Measurements from ENCODE around the gene OXCT1. TPM values are rescaled to one million over a fixed set of nuclear protein-coding genes. Genes with fewer than 3 reads are reported as not detected.

Gene OXCT1
- total RNA-seq, result 15.0 TPM

DNA sequence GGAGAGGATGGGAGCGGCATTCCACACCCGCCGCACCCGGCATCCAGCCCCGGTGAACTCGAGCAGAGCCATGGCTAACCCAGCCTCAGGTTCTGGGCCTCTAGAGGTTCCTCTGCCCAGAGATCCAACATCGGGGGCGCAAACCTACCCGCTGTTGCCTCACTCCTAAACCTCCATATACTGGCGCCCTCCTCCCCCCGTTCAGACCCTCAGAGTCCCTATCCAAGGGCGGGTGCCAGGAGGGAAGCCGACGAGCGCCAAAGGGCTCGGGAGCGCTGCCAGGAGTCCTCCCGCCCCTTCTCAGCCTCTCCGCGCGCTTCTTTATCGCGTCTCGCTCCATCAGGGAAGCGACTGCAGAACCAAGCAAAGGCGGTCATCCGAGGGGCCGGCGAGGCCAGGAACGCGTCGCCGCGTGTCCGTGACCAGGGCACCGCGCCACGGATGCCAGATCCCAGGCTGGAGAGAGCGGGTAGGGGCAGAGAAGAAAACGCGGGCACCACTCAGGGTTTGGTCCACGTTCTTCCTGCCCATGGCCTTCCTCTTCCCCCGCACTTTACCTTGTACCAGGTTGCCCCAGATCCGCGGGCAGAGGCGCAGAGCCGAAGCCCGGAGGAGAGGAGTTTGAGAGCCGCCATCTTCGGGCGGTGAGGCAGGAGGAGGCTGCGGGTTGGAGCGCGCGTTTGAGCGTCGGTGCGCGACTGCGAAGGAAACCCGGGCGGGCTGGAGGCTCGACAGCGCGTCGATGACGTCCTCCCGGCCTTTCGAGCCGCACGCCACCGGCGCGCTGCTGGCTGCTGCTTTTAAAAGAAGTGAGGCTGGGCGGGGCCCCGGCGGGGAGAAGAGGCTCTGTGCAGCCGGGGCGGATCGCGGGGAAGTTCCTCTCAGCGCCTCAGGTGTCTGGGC, at the start of gene OXCT1:
Gene OXCT1, minus strand, starts transcription at position 702 of the 903 bp plus-strand sequence. Its CDS starts 67 bp downstream, at position 635.
- Histone ChIP-seq H3K27me3 (ENCODE audit: insufficient read depth, low read length) (no peaks in the 10 kb centered on the region), H3K4me1 (ENCODE audit: insufficient read depth, low read length) (peaks cover 18% of the 10 kb centered on the region), H3K4me3 (ENCODE audit: low read length) (peak within 1 kb of the TSS; percentile 71), H3K9me3 (ENCODE audit: low read depth, low read length) (no peaks in the 10 kb centered on the region)

DNA sequence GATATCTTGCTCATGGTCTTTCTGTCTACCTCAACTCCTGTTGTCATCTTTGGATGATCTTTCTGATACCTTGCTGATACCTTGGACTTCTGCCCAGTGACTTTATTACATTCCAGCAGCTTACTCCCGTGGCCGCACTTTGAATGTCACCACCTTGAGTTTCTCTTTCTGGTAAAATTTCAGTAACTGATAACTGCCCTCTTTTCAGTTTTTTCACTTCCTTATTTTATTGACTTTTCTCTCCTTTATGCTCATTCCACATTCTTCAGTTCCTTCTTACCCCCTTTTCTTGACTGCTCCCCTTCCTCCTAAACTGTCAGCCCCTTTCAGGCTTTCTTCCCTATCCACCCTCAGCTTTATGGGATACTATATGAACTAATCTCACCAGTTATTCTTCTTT, 47.9 kb upstream of the OXCT1 start:
- Histone ChIP-seq H3K4me1 (ENCODE audit: insufficient read depth, low read length) (no peaks in the 10 kb centered on the region), H3K27me3 (ENCODE audit: insufficient read depth, low read length) (no peaks in the 10 kb centered on the region), H3K4me3 (ENCODE audit: low read length) (no peak overlapping the region), H3K9me3 (ENCODE audit: low read depth, low read length) (no peaks in the 10 kb centered on the region)

DNA sequence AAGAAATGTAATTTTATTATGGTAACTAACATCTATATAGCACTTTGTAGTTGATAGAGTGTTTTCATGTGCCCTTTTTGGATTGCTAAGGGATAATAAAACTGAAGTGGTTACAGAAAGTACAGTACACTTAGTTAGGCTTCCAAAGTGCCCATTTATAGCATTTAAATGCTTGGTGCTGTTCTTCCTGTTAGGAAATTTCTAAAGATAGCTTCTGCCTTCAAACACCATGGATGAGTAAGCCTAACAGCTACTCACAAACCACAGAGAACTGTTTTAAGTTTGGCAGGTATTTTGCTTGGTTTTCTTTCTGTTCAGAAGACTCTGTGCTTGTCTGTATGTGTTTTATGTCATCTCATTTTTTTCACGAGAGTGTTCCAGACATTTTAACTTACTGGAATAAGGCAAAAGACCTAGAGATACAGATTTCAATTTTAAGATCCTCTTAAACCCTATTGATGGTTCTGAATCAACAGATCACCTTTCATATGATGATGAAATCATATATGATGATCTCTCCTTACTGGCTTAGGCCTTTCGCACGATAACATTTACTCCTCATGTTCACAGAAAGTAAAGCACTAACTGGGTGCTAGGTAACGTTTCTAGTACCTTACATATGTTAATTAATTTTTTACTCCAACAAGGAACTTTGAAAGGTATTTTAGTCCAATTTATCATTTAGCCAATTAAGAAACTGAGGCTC, 38.3 kb upstream of the OXCT1 start:
- Histone ChIP-seq H3K4me3 (ENCODE audit: low read length) (no peak overlapping the region), H3K9me3 (ENCODE audit: low read depth, low read length) (no peaks in the 10 kb centered on the region), H3K27me3 (ENCODE audit: insufficient read depth, low read length) (no peaks in the 10 kb centered on the region), H3K4me1 (ENCODE audit: insufficient read depth, low read length) (peaks cover 20% of the 10 kb centered on the region)

DNA sequence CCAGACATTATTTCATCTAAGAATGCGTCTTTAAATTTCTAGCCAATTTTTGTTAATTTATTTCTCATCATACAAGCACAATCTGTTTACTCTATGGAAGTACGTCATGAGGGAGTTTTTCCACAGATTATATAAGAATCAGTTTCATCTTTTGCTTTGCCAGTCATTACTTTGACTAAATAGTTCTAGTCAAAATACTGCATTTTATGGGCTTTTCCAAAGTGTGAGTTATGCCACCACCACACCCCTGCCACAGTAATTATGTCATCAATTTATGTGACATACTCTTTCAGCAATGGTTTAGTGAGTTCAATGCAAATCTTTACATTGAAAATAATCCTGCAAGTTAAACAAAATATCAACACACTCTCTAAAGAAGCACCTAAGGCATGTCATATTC, 35.9 kb upstream of the OXCT1 start:
- peaks cover 22% of the 10 kb centered on the region for H3K4me1 ChIP-seq (ENCODE audit: insufficient read depth, low read length)
- H3K9me3 ChIP-seq (ENCODE audit: low read depth, low read length), result no peaks in the 10 kb centered on the region
- no peaks in the 10 kb centered on the region for H3K27me3 ChIP-seq (ENCODE audit: insufficient read depth, low read length)
- no peak overlapping the region for H3K4me3 ChIP-seq (ENCODE audit: low read length)

DNA sequence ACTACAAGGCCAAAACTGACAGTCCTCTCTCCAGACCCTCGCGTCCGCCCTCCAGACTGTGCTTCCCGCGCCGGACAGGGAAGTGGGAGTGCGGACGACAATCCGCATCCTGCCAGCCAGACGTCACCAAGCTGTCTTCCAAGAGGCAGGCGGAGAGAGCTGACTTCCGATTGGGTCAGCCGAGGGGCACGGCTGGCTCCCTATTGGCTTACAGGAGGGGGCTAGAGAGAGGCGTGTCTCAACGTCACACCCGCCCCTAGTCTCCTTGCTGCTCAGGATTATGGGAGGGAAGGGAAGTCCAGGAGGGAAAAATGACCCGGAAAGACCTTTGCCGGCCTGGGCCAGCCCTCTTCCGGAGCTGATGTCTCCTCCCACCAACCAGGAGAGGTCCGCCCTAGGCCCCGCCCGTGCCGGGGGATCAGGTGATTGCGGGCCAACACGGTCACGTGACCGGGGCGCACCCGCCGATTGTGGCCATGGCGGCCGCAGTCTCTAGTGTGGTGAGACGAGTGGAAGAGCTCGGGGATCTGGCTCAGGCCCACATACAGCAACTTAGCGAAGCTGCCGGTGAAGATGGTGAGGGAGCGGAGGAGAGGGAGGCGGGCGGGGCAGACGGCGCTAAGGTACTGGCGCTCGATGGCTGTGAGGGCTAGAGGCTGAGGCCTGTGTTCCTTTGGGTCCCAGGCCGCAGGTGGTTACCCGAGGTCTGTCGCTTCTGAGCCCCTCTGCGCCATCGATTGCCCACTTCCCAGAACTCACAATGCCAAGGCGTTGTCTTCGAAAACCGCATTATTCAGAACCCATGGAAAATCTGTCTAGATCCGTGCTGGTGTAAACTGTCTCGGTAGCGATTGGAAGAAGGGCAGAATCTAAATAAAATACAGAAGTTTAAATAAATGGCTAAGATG, 33.9 kb upstream of the OXCT1 start, which contains the start of gene RIMOC1:
Gene RIMOC1, plus strand, starts transcription at position 453 of the 908 bp plus-strand sequence. Its CDS starts 24 bp downstream, at position 477.
- peaks cover 10% of the 10 kb centered on the region for H3K27me3 ChIP-seq (ENCODE audit: insufficient read depth, low read length)
- H3K9me3 ChIP-seq (ENCODE audit: low read depth, low read length), result no peaks in the 10 kb centered on the region
- peak within 1 kb of the TSS; percentile 72 for H3K4me3 ChIP-seq (ENCODE audit: low read length)
- peaks cover 22% of the 10 kb centered on the region for H3K4me1 ChIP-seq (ENCODE audit: insufficient read depth, low read length)

DNA sequence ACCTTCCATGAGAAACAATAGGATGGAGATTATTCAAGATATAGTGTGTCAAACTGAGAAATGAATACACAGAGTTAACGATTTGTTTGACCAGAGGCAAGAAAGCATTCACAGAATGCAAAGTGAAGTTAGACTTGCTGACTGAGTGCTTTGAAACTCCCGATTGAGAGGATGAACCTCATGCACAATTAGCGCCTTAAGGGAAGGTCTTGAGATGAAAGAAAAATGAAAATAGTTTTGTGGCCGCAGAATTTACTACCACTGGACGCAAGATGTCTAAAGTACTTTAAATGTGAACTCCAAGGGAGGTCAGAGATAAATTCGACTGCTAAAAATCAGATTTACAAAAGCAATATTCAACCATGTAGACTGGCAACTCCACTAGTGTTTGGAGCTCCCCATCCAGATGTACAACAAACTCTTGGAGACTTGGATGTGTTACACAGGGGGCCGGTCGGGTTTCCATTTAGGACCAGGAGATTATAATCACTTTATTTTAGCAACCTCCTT, 33.2 kb upstream of the OXCT1 start:
- peaks cover 22% of the 10 kb centered on the region for H3K4me1 ChIP-seq (ENCODE audit: insufficient read depth, low read length)
- peak overlapping the region; percentile 72 for H3K4me3 ChIP-seq (ENCODE audit: low read length)
- H3K27me3 ChIP-seq (ENCODE audit: insufficient read depth, low read length), result peaks cover 10% of the 10 kb centered on the region
- H3K9me3 ChIP-seq (ENCODE audit: low read depth, low read length), result no peaks in the 10 kb centered on the region

DNA sequence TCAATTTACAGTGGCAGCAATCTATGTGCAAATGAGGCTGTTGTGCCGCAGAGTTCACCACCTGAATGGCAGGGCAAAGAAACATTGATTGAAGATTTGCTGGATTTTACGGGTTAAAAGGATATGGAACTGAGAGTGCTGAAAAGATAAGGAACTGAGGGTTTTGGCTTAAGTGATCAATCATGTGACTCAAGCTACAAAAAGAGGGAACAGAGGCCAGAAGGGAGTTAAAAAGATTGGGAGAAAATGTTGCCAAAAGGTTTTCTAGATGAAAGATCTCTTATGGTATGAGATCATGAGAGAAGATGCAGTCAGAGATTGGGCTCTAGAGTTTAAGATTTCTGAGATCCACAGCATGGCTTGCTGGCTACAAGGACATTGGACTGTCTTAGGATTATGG, 26.0 kb upstream of the OXCT1 start:
- H3K4me3 ChIP-seq (ENCODE audit: low read length), result no peak overlapping the region
- no peaks in the 10 kb centered on the region for H3K9me3 ChIP-seq (ENCODE audit: low read depth, low read length)
- H3K4me1 ChIP-seq (ENCODE audit: insufficient read depth, low read length), result no peaks in the 10 kb centered on the region
- H3K27me3 ChIP-seq (ENCODE audit: insufficient read depth, low read length), result peaks cover 43% of the 10 kb centered on the region

DNA sequence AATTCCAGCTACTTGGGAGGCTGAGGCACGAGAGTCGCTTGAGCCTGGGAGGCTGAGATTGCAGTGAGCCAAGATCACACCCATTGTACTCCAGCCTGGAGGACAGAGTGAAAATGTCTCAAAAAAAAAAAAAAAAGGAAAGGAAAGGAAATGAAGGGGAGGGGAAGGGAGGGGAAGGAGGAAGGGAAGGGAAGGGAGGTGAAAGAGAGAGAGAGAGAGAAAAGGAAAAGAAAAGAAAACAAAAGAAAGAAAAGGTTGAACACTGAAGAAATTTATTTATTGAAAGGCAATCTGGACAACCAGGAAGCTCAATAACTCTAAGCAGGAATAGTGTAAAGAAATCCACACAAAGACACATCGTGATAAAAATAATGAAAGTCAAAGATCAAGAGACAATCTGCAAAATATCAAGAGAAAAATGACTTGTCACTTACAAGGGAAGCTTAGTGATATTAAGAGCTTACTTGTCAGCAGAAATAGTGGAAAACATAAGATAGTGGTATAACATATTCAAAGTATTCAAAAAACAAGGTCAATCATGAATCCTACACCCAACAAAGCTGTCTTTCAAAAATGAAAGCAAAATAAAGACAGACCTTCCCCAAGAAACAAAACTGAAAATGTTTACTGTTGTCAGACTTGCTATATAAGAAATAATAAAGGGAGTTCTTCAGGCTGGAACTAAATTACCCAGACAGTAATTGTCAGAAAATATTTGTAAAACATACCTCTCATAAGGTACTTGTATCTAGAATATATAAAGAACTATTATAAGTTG, 23.0 kb upstream of the OXCT1 start:
- Histone ChIP-seq H3K27me3 (ENCODE audit: insufficient read depth, low read length) (peaks cover 33% of the 10 kb centered on the region), H3K9me3 (ENCODE audit: low read depth, low read length) (no peaks in the 10 kb centered on the region), H3K4me3 (ENCODE audit: low read length) (no peak overlapping the region), H3K4me1 (ENCODE audit: insufficient read depth, low read length) (no peaks in the 10 kb centered on the region)

DNA sequence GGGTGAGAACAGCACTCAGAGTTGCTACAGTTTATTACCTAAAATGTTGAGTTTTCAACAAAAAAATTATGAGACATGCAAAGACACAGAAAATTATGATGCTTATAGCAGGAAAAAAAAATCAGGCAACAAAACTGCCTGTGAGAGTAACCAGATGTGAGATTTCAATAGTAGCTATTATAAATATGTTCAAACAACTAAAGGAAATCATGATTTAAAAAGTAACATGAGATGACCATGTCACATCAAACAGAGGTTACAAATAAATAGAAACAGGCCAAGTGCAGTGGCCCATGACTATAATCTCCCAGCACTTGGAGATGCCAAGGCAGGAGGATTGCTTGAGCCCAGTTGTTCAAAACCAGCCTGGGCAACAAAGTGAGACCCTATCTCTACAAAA, 21.8 kb upstream of the OXCT1 start:
- Histone ChIP-seq H3K27me3 (ENCODE audit: insufficient read depth, low read length) (peaks cover 38% of the 10 kb centered on the region), H3K4me3 (ENCODE audit: low read length) (no peak overlapping the region), H3K4me1 (ENCODE audit: insufficient read depth, low read length) (no peaks in the 10 kb centered on the region), H3K9me3 (ENCODE audit: low read depth, low read length) (no peaks in the 10 kb centered on the region)

DNA sequence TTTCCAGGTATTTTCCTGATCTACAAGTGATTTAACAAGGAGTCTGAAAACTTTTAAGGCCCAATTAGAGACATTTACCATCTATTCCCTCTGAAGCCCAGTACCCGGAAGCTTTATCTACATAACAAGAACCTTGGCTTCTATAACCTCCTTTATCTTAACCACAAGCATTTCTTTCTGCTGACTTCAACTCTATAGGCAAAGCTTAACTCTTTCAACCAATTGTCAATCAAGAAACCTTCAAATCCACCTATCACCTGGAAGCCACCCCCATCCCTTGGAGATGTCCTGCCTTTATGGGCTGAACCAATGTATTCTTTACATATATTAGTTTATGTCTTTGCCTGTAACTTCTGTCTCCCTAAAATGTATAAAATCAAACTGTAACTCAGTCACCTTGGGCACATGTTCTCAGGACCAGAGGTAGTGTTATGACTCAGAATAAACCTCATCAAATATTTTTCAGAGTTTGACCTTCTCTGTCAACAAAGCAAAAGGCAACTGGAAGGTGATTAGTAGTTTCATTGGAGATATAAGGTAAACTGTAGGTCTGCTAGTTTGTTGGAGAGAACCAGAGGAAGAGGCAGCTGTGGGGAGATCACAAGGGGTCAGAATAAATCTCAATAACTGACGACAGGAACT, 21.0 kb upstream of the OXCT1 start:
- Histone ChIP-seq H3K9me3 (ENCODE audit: low read depth, low read length) (no peaks in the 10 kb centered on the region), H3K27me3 (ENCODE audit: insufficient read depth, low read length) (peaks cover 35% of the 10 kb centered on the region), H3K4me3 (ENCODE audit: low read length) (no peak overlapping the region), H3K4me1 (ENCODE audit: insufficient read depth, low read length) (no peaks in the 10 kb centered on the region)

DNA sequence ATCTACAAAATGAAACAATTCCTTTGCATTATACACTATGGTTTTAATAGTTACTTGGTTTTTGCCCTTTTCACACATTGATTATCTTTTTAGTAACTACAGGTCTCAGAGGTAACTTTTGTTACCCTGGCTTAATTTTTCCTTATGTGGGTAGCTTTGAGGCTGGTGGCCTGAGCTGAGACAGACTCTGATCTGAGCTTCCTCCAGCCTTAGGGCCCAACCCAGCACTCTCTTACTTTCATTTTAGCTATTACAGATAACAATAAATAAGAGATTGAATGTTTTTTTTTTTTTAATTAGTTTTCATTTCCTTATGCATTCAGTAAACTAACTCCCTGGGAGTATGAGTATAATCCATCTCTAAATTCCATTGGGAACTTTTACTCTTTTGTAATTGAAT, 15.1 kb upstream of the OXCT1 start:
- Histone ChIP-seq H3K27me3 (ENCODE audit: insufficient read depth, low read length) (peaks cover 9% of the 10 kb centered on the region), H3K4me1 (ENCODE audit: insufficient read depth, low read length) (no peaks in the 10 kb centered on the region), H3K4me3 (ENCODE audit: low read length) (no peak overlapping the region), H3K9me3 (ENCODE audit: low read depth, low read length) (no peaks in the 10 kb centered on the region)

DNA sequence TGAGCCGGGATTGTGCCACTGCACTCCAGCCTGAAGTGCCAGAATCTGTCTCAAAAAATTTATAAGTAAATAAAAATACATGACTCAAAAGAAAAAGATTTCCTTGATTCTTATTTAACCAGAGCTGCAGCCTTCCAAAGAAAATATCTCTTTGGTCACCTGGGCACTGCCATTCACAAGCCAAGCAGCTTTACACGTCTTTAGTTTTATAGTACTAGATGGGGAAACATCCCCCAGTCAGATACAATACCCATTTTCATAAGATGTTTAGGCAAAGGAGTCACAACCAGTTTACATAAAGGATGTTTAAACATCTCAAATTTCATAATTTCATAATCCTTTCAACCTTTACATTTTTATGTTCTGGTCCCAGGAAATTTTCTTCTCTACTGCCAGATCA, 13.7 kb upstream of the OXCT1 start:
- no peaks in the 10 kb centered on the region for H3K9me3 ChIP-seq (ENCODE audit: low read depth, low read length)
- H3K4me1 ChIP-seq (ENCODE audit: insufficient read depth, low read length), result no peaks in the 10 kb centered on the region
- H3K4me3 ChIP-seq (ENCODE audit: low read length), result no peak overlapping the region
- peaks cover 16% of the 10 kb centered on the region for H3K27me3 ChIP-seq (ENCODE audit: insufficient read depth, low read length)

DNA sequence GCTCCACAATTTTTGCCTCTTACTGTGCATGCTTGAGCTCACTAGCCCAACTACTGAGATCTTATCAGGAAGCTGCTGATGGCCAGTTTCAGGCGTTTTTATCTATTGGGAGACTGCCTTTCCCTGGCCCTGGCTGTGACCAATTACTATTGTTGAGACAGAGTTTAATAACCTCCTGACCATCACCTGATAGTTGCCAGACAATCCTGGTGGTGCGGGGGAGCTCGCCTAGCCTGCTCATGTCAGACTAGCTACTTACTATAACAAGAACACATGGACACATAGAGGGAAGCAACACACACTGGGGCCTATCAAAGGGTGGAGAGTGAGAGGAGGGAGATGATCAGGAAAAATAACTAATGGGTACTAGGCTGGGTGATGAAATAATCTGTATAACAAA, 13.0 kb upstream of the OXCT1 start:
- no peak overlapping the region for H3K4me3 ChIP-seq (ENCODE audit: low read length)
- no peaks in the 10 kb centered on the region for H3K4me1 ChIP-seq (ENCODE audit: insufficient read depth, low read length)

More for the DNA sequence above, 13.0 kb upstream of the OXCT1 start:
- H3K27me3 ChIP-seq (ENCODE audit: insufficient read depth, low read length), result peaks cover 16% of the 10 kb centered on the region
- H3K9me3 ChIP-seq (ENCODE audit: low read depth, low read length), result no peaks in the 10 kb centered on the region

Measured in mononuclear cell (primary cell).